AG20443 (cell line): ENCODE results near the gene LMCD1.

Experiments used
- DNase-seq: peaks from one replicate; pipeline ENCODE4 v3.0.0; 2012; ENCODE audit warnings: low spot score, mixed read lengths

Gene LMCD1

DNA sequence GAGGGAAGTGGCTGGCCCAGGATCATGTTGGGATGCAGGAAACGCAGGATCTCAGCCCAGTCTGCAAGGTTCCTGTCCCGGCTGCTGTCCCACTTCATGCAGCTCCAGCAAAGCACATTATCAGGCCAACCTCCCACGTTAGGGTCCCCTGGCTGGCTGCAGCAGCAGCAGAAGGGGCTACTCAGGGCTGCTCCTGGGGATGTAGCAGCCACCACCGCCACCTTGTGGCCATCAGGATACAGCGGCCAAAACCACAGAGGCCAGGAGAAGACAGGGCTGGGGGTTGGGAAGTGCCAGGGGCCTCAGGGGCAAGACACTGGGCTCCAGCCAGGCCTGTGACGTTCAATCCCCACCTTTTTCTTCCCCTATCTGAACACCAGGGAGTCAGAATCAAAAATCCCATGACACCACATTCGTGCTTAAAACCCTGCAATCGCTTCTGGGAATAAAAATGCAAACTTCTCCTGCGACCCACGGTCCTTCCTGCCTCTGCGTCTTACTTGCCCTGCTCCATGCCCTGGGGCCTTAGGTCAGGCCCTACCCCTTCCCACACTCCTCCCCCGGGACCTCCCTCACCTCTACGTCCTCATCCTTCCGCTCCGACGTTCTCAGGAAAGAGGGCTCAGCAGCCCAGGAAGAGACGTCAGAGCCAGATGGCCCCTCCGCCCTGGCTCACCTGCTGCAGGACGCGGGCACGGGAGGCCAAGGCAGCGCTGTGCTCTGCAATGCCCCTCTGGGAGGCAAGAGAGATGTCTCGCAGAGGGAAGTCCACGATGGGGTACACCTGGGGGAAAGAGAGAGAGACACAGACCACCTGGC is 121.5 kb downstream of the LMCD1 start:
- peak; percentile 89 for DNase-seq

DNA sequence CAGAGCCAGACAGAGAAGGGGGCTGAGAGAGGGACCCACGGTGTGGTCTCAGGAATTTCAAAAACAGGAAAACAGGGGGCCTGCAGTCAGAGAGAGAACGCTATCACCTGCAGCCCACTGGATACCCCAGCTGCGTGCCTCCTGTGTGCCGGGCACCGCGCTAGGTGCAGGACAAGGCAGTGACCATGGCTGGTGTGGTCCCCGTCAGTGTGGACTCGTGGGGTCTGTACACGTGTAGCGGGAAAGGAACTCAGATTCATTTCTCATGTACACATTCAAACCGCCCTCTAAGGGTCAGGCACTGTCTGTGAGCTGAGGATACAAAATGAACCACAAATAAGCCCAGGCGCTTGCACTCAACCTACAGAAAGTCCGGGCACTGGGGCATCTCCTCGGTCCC is 122.1 kb downstream of the LMCD1 start:
- DNase-seq: no peak
